Motor neuron (in vitro differentiated cells): Measurements from ENCODE around the gene SIRT7. TPM values are rescaled to one million over a fixed set of nuclear protein-coding genes. Genes with fewer than 3 reads are reported as not detected.
"Not testable (repeated sequence)": the region's sequence is repeated elsewhere in the genome, so short reads cannot be mapped to it uniquely, and the experiment has no call there.

Experiments used
- ATAC-seq, 8 experiments: fragments of 200-7000 bp; cut with Tn5 transposase; replicated peaks in 6 of 8; 2 replicates each; pipeline ENCODE4 v1.8.0; 2021; ENCODE audit warnings: mild to moderate bottlenecking in 8 of 8, moderate library complexity in 8 of 8
- H3K27ac ChIP-seq, 2 donors: fragments of 250-450 bp; sonication (Bioruptor Pico); 2 replicates each; pipeline ENCODE4 v1.9.0; 2021; ENCODE audit warnings: antibody characterized with exemption in 2 of 2, mild to moderate bottlenecking in 2 of 2, moderate library complexity in 1 of 2
- H3K4me1 ChIP-seq, 2 donors: fragments of 250-450 bp; sonication (Bioruptor Pico); replicated peaks in 1 of 2; 2 replicates each; pipeline ENCODE4 v1.6.1; 2021; ENCODE audit warnings: antibody characterized with exemption in 2 of 2, mild to moderate bottlenecking in 2 of 2, moderate library complexity in 1 of 2
- H3K4me3 ChIP-seq, 5 donors: fragments of 250-450 bp; sonication (Bioruptor Pico); 2 replicates each; pipeline ENCODE4 v1.9.0; 2021; ENCODE audit warnings: antibody characterized with exemption in 5 of 5, mild to moderate bottlenecking in 5 of 5, moderate library complexity in 4 of 5
- WGBS, 10 experiments: fragments of 450-650 bp; shearing (Covaris generic); methylation state at CpG; one replicate each; pipeline ENCODE4 v1.0.0; 2022; 5-methylcytosine and 5-hydroxymethylcytosine counted together
- in situ Hi-C, 9 experiments: fragments of 400-800 bp; cut with MboI; loops; one replicate each; pipeline ENCODE4 v1.15.0; 2021; ENCODE audit warnings: low sequenced_read_pairs in 9 of 9, low pct_unique_long_range_greater_than_20kb in 2 of 9; ENCODE audit not compliant: unreplicated experiment in 9 of 9
- total RNA-seq, 8 experiments: library from RNA; unstranded; fragments of 300-600 nt; gene quantifications; 2 replicates each; pipeline versions ENCODE4 v1.2.3 to v1.2.4, GENCODE V29; 2022

SIRT7 gene
- total RNA-seq, 8 experiments from 2014 or later = 7.2 to 37.9 (median 14.5) TPM

GRCh38 chr17:81925860-81926450 is 8.0 kb upstream of the SIRT7 start:
- ATAC-seq = no peak
- in situ Hi-C loops = no loop called here
- WGBS, 10 experiments = 50 to 100% (median 70%) methylated on average over 1 to 2 of the region's 10 CpGs; no CpG with 5 or more reads in 7 of the 10 experiments
- Histone ChIP-seq H3K27ac (peak overlapping the region; percentile 56 to 92), H3K4me1 (peaks cover 39 to 40% of the 10 kb centered on the region in 2 donors), H3K4me3 (peak overlapping the region; percentile 45 to 94 (median 63))

DNA sequence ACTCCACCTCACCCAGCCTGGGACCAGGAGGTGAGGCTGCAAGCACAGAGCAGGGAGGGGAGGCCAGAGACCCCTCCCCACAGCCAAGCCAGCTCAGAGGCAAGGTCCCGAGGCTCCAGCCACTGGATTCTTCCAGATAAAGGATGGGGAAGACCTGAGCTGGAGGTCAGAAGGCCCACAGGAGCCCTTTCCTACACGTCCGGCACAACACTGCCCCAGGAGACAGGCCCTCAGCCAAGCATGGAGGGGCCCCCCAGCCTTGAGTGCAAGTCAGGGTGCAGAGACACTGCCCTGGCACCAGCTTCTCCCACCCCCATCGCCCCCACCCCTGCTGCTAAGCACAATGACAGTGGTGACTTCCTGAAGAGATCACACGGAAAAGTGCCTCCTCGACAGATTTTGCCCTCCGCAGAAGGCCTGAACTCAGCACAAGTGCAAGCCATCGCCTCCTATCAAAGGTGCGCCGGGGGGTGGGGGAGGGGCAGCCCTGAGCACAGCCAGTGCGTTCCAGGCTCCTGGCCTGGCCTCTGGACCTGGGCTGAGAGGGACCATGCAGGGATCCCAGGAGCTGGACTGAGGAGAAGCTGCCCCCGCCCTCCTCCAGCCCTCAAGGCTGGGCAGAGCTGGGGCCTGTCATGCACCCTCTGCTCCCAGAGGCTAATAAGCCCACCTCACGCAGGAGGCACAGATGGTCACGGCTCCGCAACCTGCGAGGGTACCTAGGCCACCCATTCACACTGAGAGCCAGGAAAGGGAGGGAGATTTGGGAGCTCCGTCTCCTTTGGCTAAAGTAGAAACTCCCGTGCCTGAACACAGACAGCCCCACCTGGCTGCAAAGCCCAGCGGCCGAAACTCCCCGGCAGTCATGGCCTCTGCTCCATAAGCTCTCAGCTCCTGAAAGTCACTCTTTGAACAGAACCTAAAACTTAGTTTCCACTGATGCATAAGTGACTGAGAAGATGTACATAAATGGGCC is 6.9 kb upstream of the SIRT7 start:
- in situ Hi-C loops = no loop called here
- ATAC-seq = no peak
- Histone ChIP-seq H3K4me3 (peak overlapping the region in 1 of 5 donors; percentile 12), H3K27ac (no peak overlapping the region), H3K4me1 (peaks cover 39 to 40% of the 10 kb centered on the region in 2 donors)
- 20 to 100% (median 80%) methylated on average over 1 to 4 of the region's 21 CpGs; no CpG with 5 or more reads in 6 of the 10 experiments for WGBS, 10 experiments

- H3K4me3 ChIP-seq = peak overlapping the region in 4 of 5 donors; percentile 13 to 33 (median 22)
- ATAC-seq = peak; percentile 13 to 46 (median 38)
- in situ Hi-C loops = no loop called here
- H3K4me1 ChIP-seq = peaks cover 33 to 34% of the 10 kb centered on the region in 2 donors
- peak overlapping the region in 1 of 2 donors; percentile 66 for H3K27ac ChIP-seq
- WGBS, 10 experiments = 0 to 40% (median 36%) methylated on average over 1 to 5 of the region's 32 CpGs; no CpG with 5 or more reads in 7 of the 10 experiments
Observed at GRCh38 chr17:81923302-81924260, 5.6 kb upstream of the SIRT7 start.

DNA sequence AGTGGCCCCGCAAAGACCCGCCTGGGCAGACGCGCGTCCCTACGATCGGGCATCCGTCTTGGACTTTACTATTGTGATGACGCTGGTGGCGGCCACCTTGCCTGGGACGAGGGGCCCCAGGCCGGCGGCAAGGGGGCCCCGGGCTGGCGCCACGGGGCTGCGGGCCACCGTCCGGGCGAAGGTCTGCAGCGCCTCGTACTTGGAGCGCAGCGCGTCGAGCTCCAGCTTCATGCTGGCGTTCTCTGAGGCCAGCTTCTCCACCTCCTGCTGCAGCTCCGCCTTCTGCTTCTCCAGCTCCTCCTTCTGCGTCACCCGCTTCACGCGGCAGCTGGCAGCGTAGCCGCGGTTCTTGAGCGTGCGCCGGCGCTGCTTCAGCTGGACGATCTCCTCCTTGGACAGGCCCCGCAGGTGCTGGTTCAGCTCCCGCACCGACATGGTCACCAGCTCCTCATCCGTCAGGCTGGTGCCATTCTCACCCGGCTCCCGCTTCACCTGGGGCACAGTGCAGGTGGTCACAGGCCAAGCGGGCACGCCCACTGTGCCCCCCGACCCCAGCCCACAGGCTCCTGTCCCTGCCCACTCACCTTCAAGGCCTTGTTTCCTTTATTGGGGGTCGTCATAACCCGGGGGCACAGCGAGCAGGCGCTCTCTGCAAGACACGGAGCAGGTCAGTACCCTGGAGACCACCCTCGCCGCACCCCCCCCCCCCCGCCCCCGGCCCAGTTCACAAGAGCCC is 4.8 kb upstream of the SIRT7 start:
- Histone ChIP-seq H3K4me3 (peak overlapping the region in 2 of 5 donors; percentile 30 to 33), H3K27ac (peak overlapping the region in 1 of 2 donors; percentile 66), H3K4me1 (peaks cover 36 to 37% of the 10 kb centered on the region in 2 donors)
- in situ Hi-C loops = no loop called here
- ATAC-seq = no peak
- 60 to 93% (median 88%) methylated on average over 1 to 20 of the region's 58 CpGs; no CpG with 5 or more reads in 5 of the 10 experiments for WGBS, 10 experiments

DNA sequence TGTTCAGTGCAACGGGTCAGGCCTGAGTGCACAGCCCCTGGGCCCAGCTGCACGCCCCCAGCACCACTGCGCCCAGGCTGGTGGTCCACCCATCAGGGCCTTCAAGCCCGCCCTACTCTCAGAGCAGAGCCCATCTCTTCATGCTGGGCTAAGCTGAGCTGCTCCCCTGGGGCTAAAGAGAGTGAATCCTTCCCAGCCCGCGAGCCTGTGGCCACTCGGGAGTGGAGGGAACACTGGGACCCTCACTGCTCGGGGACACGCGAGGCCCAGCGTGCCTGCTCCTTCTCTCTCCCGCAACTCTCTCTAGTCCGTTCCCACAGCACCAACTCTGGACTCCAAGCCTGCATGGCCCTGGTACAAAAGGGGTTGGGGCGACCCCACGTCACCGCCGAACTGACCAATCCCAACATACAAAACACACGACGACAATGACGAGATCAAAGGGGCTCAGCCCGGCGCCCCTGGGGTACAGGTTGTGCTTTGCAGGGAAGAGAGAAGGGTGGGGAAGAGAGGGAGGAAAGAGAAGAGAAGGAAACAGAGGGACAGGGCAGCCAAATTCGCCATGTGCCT is 4.1 kb upstream of the SIRT7 start:
- H3K4me3 ChIP-seq = no peak overlapping the region
- H3K4me1 ChIP-seq = peaks cover 37 to 39% of the 10 kb centered on the region in 2 donors
- ATAC-seq = no peak
- H3K27ac ChIP-seq = no peak overlapping the region
- 20 to 100% (median 91%) methylated on average over 1 to 17 of the region's 23 CpGs; no CpG with 5 or more reads in 6 of the 10 experiments for WGBS, 10 experiments
- in situ Hi-C loops = no loop called here

DNA sequence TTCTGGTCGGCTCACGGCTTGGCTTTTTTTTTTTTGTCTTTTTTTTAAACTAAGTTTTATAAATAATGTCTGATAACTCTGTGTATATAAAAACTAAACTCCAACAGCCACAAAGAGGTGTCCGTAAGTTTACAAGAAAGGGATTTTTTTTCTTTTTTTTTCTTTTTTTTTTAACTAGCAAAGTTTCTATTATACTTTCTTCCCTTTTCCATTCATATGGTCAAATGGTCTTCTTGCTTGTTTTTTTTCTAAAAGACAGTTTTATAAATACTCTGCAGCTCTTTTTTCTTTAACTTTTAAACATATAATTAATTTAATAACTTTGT is 3.5 kb upstream of the SIRT7 start:
- no peak for ATAC-seq
- WGBS, 10 experiments = 69 to 100% (median 95%) methylated on average over 2 to 3 of the region's 3 CpGs
- in situ Hi-C loops = no loop called here
- Histone ChIP-seq H3K27ac (no peak overlapping the region), H3K4me3 (no peak overlapping the region), H3K4me1 (peaks cover 41 to 44% of the 10 kb centered on the region in 2 donors)

DNA sequence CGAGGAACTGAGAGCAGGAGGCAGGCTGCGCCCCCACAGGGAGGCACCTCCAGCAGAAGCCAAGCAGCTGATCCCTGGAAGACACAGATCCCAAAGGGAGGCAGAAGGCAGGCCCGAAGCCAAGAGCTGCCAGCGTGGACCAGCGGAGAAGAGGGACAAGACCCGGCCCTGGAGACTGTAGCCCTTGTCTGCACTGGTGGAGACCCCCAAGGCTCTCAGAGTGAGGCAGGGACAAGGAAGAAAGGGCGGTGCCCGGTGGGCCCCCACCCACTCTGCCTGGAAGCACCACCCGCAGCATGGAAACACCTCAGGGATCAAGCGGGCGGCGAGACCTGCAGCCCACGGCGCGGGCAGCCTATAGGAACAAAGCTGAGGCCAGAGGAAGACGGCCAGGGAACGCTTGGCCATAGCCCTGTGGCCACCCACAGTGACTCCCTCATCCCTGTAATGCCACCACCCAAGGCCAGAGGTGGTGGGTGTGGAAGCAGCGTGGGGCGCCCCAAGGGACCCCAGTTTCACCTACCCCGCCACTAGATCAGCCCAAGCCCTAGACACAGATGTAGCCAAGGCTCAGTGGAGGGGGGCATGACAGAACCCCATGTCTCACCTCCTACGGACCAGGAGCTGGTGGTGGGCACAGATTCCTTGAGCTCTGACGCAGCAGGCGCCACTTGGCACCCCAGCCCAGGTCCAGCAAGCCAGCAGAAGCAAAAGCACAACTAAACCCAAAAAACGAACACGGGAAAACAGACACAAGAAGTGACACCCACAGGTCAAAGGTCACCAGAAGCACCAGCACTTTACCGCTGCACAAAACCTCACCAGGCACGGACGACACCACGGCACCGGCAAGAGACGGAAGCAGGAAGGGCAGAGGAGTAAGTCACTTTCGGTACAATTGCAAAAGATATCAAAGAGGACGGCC is 2.9 kb upstream of the SIRT7 start:
- 72 to 99% (median 90%) methylated on average over 1 to 12 of the region's 33 CpGs for WGBS, 10 experiments
- H3K4me1 ChIP-seq = peaks cover 37 to 38% of the 10 kb centered on the region in 2 donors
- H3K27ac ChIP-seq = no peak overlapping the region
- no peak for ATAC-seq
- no peak overlapping the region for H3K4me3 ChIP-seq
- in situ Hi-C loops = no loop called here

GRCh38 chr17:81918832-81919545 is 1.0 kb upstream of the SIRT7 start:
- H3K4me3 ChIP-seq = no peak overlapping the region
- in situ Hi-C loops = no loop called here
- H3K27ac ChIP-seq = no peak overlapping the region
- peaks cover 25% of the 10 kb centered on the region in 2 donors for H3K4me1 ChIP-seq
- 25 to 94% (median 81%) methylated on average over 1 to 5 of the region's 15 CpGs; no CpG with 5 or more reads in 3 of the 10 experiments for WGBS, 10 experiments
- ATAC-seq = no peak

- H3K4me1 ChIP-seq = peaks cover 18% of the 10 kb centered on the region in 2 donors
- ATAC-seq = peak in 6 of 8 experiments; percentile 28 to 44 (median 40)
- peak overlapping the region; percentile 75 to 87 for H3K27ac ChIP-seq
- H3K4me3 ChIP-seq = peak overlapping the region; percentile 65 to 85 (median 75)
- in situ Hi-C loops = not testable (repeated sequence)
- WGBS, 10 experiments = 23 to 80% methylated on average over 1 to 4 of the region's 9 CpGs; no CpG with 5 or more reads in 8 of the 10 experiments
Observed at GRCh38 chr17:81918333-81918669, 325 bp upstream of the SIRT7 start.

- peak overlapping the region in 2 of 5 donors; percentile 65 to 85 for H3K4me3 ChIP-seq
- peaks cover 11 to 13% of the 10 kb centered on the region in 2 donors for H3K4me1 ChIP-seq
- peak in 3 of 8 experiments; percentile 71 to 81 (median 72) for ATAC-seq
- 42 to 89% (median 78%) methylated on average over 3 to 13 of the region's 21 CpGs; no CpG with 5 or more reads in 1 of the 10 experiments for WGBS, 10 experiments
- in situ Hi-C loops = no loop called here
- no peak overlapping the region for H3K27ac ChIP-seq
Observed at GRCh38 chr17:81916234-81917001, 1.6 kb downstream of the SIRT7 start.
